ENCODE results near the gene KIF18B. TPM values are rescaled to one million over a fixed set of nuclear protein-coding genes. Genes with fewer than 3 reads are reported as not detected.

The KIF18B gene
- polyA plus RNA-seq, 2 of the 4 experiments (the other 2 are of a cell fraction) = 19.6 to 41.7 TPM

- FAIRE-seq = no peak
- 87% methylated on average over 19 of the region's 19 CpGs for WGBS (ENCODE audit: missing lambda C conversion rate)
- H3K4me1 ChIP-seq = peaks cover 35% of the 10 kb centered on the region
- CTCF ChIA-PET = interaction anchor here (0.5 to 5.6 kb wide), 16 partner anchors 9 to 192 kb away, joined by 3 to 42 read pairs (median 6); partner anchors contain the start of gene ACBD4
- no peak overlapping the region for H3K27ac ChIP-seq
- peak overlapping the region; percentile 100 for H3K4me2 ChIP-seq
- no peak for ATAC-seq
- no peak for TF ChIP-seq EP300 (IDR thresholded peaks at IDR 0.05)
- peak; percentile 38 for TF ChIP-seq MAFK (IDR thresholded peaks at IDR 0.05; ENCODE audit: partially characterized antibody)
- no peak for TF ChIP-seq MAZ (IDR thresholded peaks at IDR 0.05; ENCODE audit: borderline replicate concordance, low read depth, low read length)
- TF ChIP-seq ATOH8 (CRISPR knock-in tag; IDR thresholded peaks at IDR 0.05; ENCODE audit: low read depth) = no peak
- no peak for TF ChIP-seq ESRRA (IDR thresholded peaks at IDR 0.05; ENCODE audit: borderline replicate concordance, low read length)
- no peak for TF ChIP-seq GATA3 (IDR thresholded peaks at IDR 0.05; ENCODE audit: borderline replicate concordance)
- no peak for TF ChIP-seq ZC3H11A (IDR thresholded peaks at IDR 0.05)
- TF ChIP-seq BCL3 (IDR thresholded peaks at IDR 0.05) = no peak
- POLR2A ChIA-PET = interaction anchor here (0.6 to 2.4 kb wide), 4 partner anchors 12 to 67 kb away, joined by 3 to 12 read pairs (median 3); no protein-coding TSS in a partner anchor
- no peak for DNase-seq (ENCODE audit: low read depth in 1 of 2, low spot score in 1 of 2)
- no peaks in the 10 kb centered on the region for H3K9me3 ChIP-seq
- H3K4me3 ChIP-seq = no peak overlapping the region; the same call in 2 of the 3 replicates
These were observed 21.7 kb upstream of the KIF18B start for GRCh38 chr17:44969144-44969780.

GRCh38 chr17:44968225-44969143 is 20.9 kb upstream of the KIF18B start, which contains the start of gene C1QL1:
TSS of gene C1QL1 (minus strand) at chr17:44968303. CDS start at chr17:44968048, 255 bp downstream.
- TF ChIP-seq TFCP2L1 (CRISPR knock-in tag; IDR thresholded peaks at IDR 0.05) (no peak), KDM1A (IDR thresholded peaks at IDR 0.05; ENCODE audit: low read depth) (no peak), ZSCAN20 (CRISPR knock-in tag; IDR thresholded peaks at IDR 0.05) (no peak), MYC (IDR thresholded peaks at IDR 0.05; ENCODE audit: borderline replicate concordance, low read length) (no peak), E2F6 (IDR thresholded peaks at IDR 0.05; ENCODE audit: borderline replicate concordance, low read depth) (peak; percentile 96), ATOH8 (CRISPR knock-in tag; IDR thresholded peaks at IDR 0.05; ENCODE audit: low read depth) (no peak), EHMT2 (IDR thresholded peaks at IDR 0.05; ENCODE audit: low read depth) (no peak), POLR2A (IDR thresholded peaks at IDR 0.05; ENCODE audit: low read length) (peak; percentile 31; the same call in 1 of the 2 replicates), MAX (IDR thresholded peaks at IDR 0.05) (peak; percentile 83), JUN (IDR thresholded peaks at IDR 0.05) (peak in 1 of 2 experiments; percentile 62; a peak in 1 of 5 replicates), RFX5 (IDR thresholded peaks at IDR 0.05) (no peak)
- H3K4me3 ChIP-seq = peak within 1 kb of the TSS; percentile 59
- no peaks in the 10 kb centered on the region for H3K9me3 ChIP-seq
- WGBS (ENCODE audit: missing lambda C conversion rate) = 25% methylated on average over 42 of the region's 81 CpGs
- DNase-seq (ENCODE audit: low read depth in 1 of 2, low spot score in 1 of 2) = peak; percentile 90 to 96
- peak within 1 kb of the TSS; percentile 100 for H3K4me2 ChIP-seq
- ATAC-seq = peak; percentile 76 to 91
- H3K27ac ChIP-seq = peak within 1 kb of the TSS; percentile 65 to 82
- H3K4me1 ChIP-seq = peaks cover 35% of the 10 kb centered on the region
- CTCF ChIA-PET = interaction anchor here (0.5 to 5.6 kb wide), 16 partner anchors 9 to 167 kb away, joined by 3 to 42 read pairs (median 4); partner anchors contain the start of gene ACBD4
- POLR2A ChIA-PET = interaction anchor here (0.6 to 2.4 kb wide), 9 partner anchors 8 to 69 kb away, joined by 3 to 12 read pairs (median 3); partner anchors contain the start of gene EFTUD2
- no peak for FAIRE-seq
